NCI-H82 treated with DMSO at 0.1 percent for 48 hours (cell line): ENCODE measurements around the gene MECP2.

Experiments used
- DNase-seq: peaks from one replicate; lab custom pipeline; 2025; ENCODE audit not compliant: unreplicated experiment; lab: John Stamatoyannopoulos, UW

Gene MECP2

GRCh38 chrX:154038656-154039055 lies 58.9 kb downstream of the MECP2 start:
- no peak for DNase-seq

GRCh38 chrX:154037754-154038153 lies 59.8 kb downstream of the MECP2 start:
- no peak for DNase-seq

GRCh38 chrX:154036513-154036912 lies 61.0 kb downstream of the MECP2 start:
- no peak for DNase-seq

GRCh38 chrX:154033848-154034247 lies 63.7 kb downstream of the MECP2 start:
- DNase-seq: no peak

GRCh38 chrX:154032653-154033052 lies 64.9 kb downstream of the MECP2 start:
- no peak for DNase-seq

- DNase-seq: no peak
These were observed 65.4 kb downstream of the MECP2 start for GRCh38 chrX:154032160-154032559.

GRCh38 chrX:154030715-154031305 lies 66.7 kb downstream of the MECP2 start:
- DNase-seq: no peak

GRCh38 chrX:154030266-154030665 lies 67.3 kb downstream of the MECP2 start:
- DNase-seq: no peak

- no peak for DNase-seq
These were observed 68.1 kb downstream of the MECP2 start for GRCh38 chrX:154029439-154029838.

GRCh38 chrX:154028502-154029184 lies 68.9 kb downstream of the MECP2 start:
- DNase-seq: no peak

GRCh38 chrX:154027986-154028385 lies 69.5 kb downstream of the MECP2 start:
- DNase-seq: no peak

- DNase-seq: no peak
These were observed 70.5 kb downstream of the MECP2 start for GRCh38 chrX:154027022-154027402.

- DNase-seq: no peak
These were observed 71.1 kb downstream of the MECP2 start for GRCh38 chrX:154026136-154027021.

GRCh38 chrX:154025230-154025629 lies 72.3 kb downstream of the MECP2 start:
- DNase-seq: no peak

- no peak for DNase-seq
These were observed 73.2 kb downstream of the MECP2 start for GRCh38 chrX:154024271-154024670.

- DNase-seq: no peak
These were observed 74.1 kb downstream of the MECP2 start for GRCh38 chrX:154023276-154024000.

GRCh38 chrX:154022108-154022507 lies 75.4 kb downstream of the MECP2 start:
- no peak for DNase-seq

GRCh38 chrX:154021131-154021611 lies 76.3 kb downstream of the MECP2 start:
- DNase-seq: no peak

- DNase-seq: no peak
These were observed 76.9 kb downstream of the MECP2 start for GRCh38 chrX:154020536-154021115.

GRCh38 chrX:154019633-154020528 lies 77.6 kb downstream of the MECP2 start, which contains the start of gene IRAK1:
IRAK1 (minus strand) TSS chrX:154019902; CDS start chrX:154019812, 90 bp downstream.
- no peak for DNase-seq
